B cell (primary cell): ENCODE data around the gene SEC22B. TPM values are rescaled to one million over a fixed set of nuclear protein-coding genes. Genes with fewer than 3 reads are reported as not detected.
A peak's percentile ranks its signal among the peaks of the same experiment; 100 is the strongest.
"Not testable (repeated sequence)": the region's sequence is repeated elsewhere in the genome, so short reads cannot be mapped to it uniquely, and the experiment has no call there.

Experiments used
- ATAC-seq: fragments of 200-7000 bp; cut with Tn5 transposase; one replicate; pipeline ENCODE4 v1.10.0; 2021; ENCODE audit warnings: low read depth, mild to moderate bottlenecking, moderate number of reproducible peaks, moderate library complexity
- CTCF ChIA-PET: fragments of 350-600 bp; sonication (Branson Sonifier 250); formaldehyde crosslinking; loops from one replicate; lab custom pipeline; 2021; ENCODE audit warnings: antibody characterized with exemption, inconsistent platforms; lab: Charles Lee
- POLR2A ChIA-PET: fragments of 350-600 bp; sonication (Branson Sonifier 250); formaldehyde crosslinking; loops from one replicate; lab custom pipeline; 2021; ENCODE audit warnings: antibody characterized with exemption; lab: Charles Lee
- DNase-seq: peaks from one replicate; pipeline ENCODE4 v3.0.0; 2013
- H2AFZ ChIP-seq: 2 replicates; pipeline ENCODE4 v1.6.1; 2012; ENCODE audit warnings: mild to moderate bottlenecking, low read depth, low read length; ENCODE audit not compliant: insufficient read depth, poor library complexity, severe bottlenecking
- H3K27ac ChIP-seq, 2 donors: 1 replicate in 1 of 2; 2 replicates in 1 of 2; pipeline ENCODE4 v1.5.1; 2012 to 2013; ENCODE audit warnings: low read length in 2 of 2, mild to moderate bottlenecking in 2 of 2, moderate library complexity in 1 of 2
- H3K27me3 ChIP-seq, 4 experiments: fragments of 200-600 bp in 1 of 4; sonication (generic) in 1 of 4; replicated peaks in 1 of 4; 1 replicate in 2 of 4; 2 replicates in 2 of 4; pipeline versions ENCODE4 v1.6.1 to v1.7.0; 2013 to 2016; ENCODE audit warnings: low read length in 3 of 4, mild to moderate bottlenecking in 2 of 4, mixed read lengths in 1 of 4, moderate library complexity in 1 of 4; ENCODE audit not compliant: insufficient read depth in 4 of 4, control insufficient read depth in 3 of 4; ENCODE audit errors: control extremely low read depth in 1 of 4
- H3K36me3 ChIP-seq, 2 experiments: replicated peaks in 1 of 2; 1 replicate in 1 of 2; 2 replicates in 1 of 2; pipeline versions ENCODE4 v1.6.1 to v1.7.1; 2013; ENCODE audit warnings: low read length in 1 of 2; ENCODE audit not compliant: insufficient read depth in 2 of 2, control insufficient read depth in 1 of 2; ENCODE audit errors: control extremely low read depth in 1 of 2, extremely low read depth in 1 of 2
- H3K4me1 ChIP-seq, 2 donors: fragments of 200-600 bp in 1 of 2; sonication (generic) in 1 of 2; 1 replicate in 1 of 2; 2 replicates in 1 of 2; pipeline versions ENCODE4 v1.5.1 to v1.6.1; 2013 to 2017; ENCODE audit warnings: low read length in 2 of 2; ENCODE audit not compliant: control insufficient read depth in 2 of 2, insufficient read depth in 2 of 2
- H3K4me2 ChIP-seq: replicated peaks from 2 replicates; pipeline ENCODE3; 2012; ENCODE audit warnings: mild to moderate bottlenecking, low read depth, low read length; ENCODE audit not compliant: poor library complexity, severe bottlenecking
- H3K4me3 ChIP-seq, 5 experiments: fragments of 200-600 bp in 1 of 5; sonication (generic) in 1 of 5; 1 replicate in 3 of 5; 2 replicates in 2 of 5; pipeline versions ENCODE4 v1.5.1 to v1.7.0; 2011 to 2016; ENCODE audit warnings: low read length in 4 of 5, mild to moderate bottlenecking in 4 of 5, low read depth in 2 of 5, control low read depth in 1 of 5, moderate library complexity in 1 of 5; ENCODE audit not compliant: insufficient read depth in 1 of 5; ENCODE audit errors: control extremely low read depth in 1 of 5, extremely low read depth in 1 of 5
- H3K79me2 ChIP-seq: fragments of 200-600 bp; sonication (generic); one replicate; pipeline ENCODE4 v1.6.0; 2016; ENCODE audit warnings: low read length; ENCODE audit not compliant: control insufficient read depth, insufficient read depth
- H3K9ac ChIP-seq: fragments of 200-600 bp; sonication (generic); 2 replicates; pipeline ENCODE4 v1.6.1; 2017; ENCODE audit warnings: mild to moderate bottlenecking, low read length, moderate library complexity
- H3K9me3 ChIP-seq, 3 donors: one replicate each; pipeline versions ENCODE4 v1.6.1 to v1.7.1; 2013; ENCODE audit warnings: low read length in 2 of 3; ENCODE audit not compliant: control insufficient read depth in 2 of 3, insufficient read depth in 1 of 3; ENCODE audit errors: control extremely low read depth in 1 of 3
- H4K20me1 ChIP-seq: 2 replicates; pipeline ENCODE4 v1.6.0; 2012; ENCODE audit warnings: mild to moderate bottlenecking, low read length; ENCODE audit not compliant: insufficient read depth, control insufficient read depth, poor library complexity, severe bottlenecking
- H3K27ac Mint-ChIP-seq: one replicate; pipeline ENCODE4 v1.8.0; 2021; ENCODE audit warnings: mixed read lengths
- H3K27me3 Mint-ChIP-seq: one replicate; pipeline ENCODE4 v1.8.0; 2021; ENCODE audit warnings: mixed read lengths
- H3K4me1 Mint-ChIP-seq: one replicate; pipeline ENCODE4 v1.8.0; 2021; ENCODE audit warnings: mixed read lengths
- H3K4me3 Mint-ChIP-seq: one replicate; pipeline ENCODE4 v1.8.0; 2021; ENCODE audit warnings: mixed read lengths
- H3K9me3 Mint-ChIP-seq: one replicate; pipeline ENCODE4 v1.8.0; 2022; ENCODE audit warnings: mixed read lengths; ENCODE audit not compliant: insufficient read depth
- WGBS: methylation state at CpG from one replicate; pipeline ENCODE4 v1.1.5; 2013; ENCODE audit warnings: missing lambda C conversion rate; ENCODE audit not compliant: insufficient coverage; 5-methylcytosine and 5-hydroxymethylcytosine counted together
- intact Hi-C: fragments of 100-400 bp; cut with micrococcal nuclease; formaldehyde crosslinking; loops from one replicate; pipeline ENCODE4 v1.10.0; 2022
- polyA plus RNA-seq: library from polyadenylated mRNA; depleted of rRNA; stranded (reverse); fragments of >200 nt; gene quantifications from 2 replicates; pipeline ENCODE4 v1.2.3, GENCODE V29; 2012
- total RNA-seq, 2 donors: library from RNA; stranded (reverse); fragments of 120-200 nt in 1 of 2; gene quantifications; 1 replicate in 1 of 2; 2 replicates in 1 of 2; pipeline versions ENCODE4 v1.2.3 to v1.2.4, GENCODE V29; 2013 to 2022
- TF ChIP-seq, protein P1 (sequence below): fragments of 200-600 bp; IDR thresholded peaks from one replicate; pipeline ENCODE4 v1.8.0; 2022; ENCODE audit warnings: antibody characterized with exemption, mild to moderate bottlenecking

SEC22B gene
- total and polyA plus RNA-seq, 2 donors (not counting 1 experiment from before 2014, with no cell fraction given): 6.5 to 33.0 TPM

DNA sequence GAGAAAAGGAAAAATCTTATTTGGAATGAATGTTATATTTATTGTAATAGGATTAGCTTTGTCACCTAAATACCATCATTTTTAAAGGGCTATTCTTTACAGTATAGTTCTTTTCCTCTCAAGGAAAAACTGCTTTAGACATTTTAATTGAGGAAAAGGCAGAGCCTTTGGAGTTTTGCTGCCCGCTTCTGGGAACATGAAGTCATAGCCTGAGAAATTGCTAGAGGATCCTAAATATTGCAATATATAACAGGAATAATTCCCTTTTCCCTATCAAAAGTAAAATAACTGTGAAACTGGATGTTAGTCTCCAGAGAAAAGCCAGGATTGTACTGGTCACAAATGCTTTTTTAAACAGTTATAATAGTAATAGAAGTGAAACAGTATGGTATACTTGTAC is 30.5 kb downstream of the SEC22B start:
- H3K4me1 ChIP-seq: peaks cover 9 to 21% of the 10 kb centered on the region in 2 donors
- DNase-seq, H3K36me3 ChIP-seq, H3K9me3 ChIP-seq, CTCF ChIA-PET, H3K4me2 ChIP-seq, H3K4me3 Mint-ChIP-seq, H3K9me3 Mint-ChIP-seq, H2AFZ ChIP-seq, H4K20me1 ChIP-seq, H3K9ac ChIP-seq, H3K27ac Mint-ChIP-seq, H3K27me3 ChIP-seq, ATAC-seq, H3K4me3 ChIP-seq, POLR2A ChIA-PET, H3K27ac ChIP-seq, H3K27me3 Mint-ChIP-seq, H3K79me2 ChIP-seq: not testable (repeated sequence)
- WGBS: no CpG with 5 or more reads among the region's 1 CpG
- peaks cover 21% of the 10 kb centered on the region for H3K4me1 Mint-ChIP-seq
- TF ChIP-seq, protein P1, sequence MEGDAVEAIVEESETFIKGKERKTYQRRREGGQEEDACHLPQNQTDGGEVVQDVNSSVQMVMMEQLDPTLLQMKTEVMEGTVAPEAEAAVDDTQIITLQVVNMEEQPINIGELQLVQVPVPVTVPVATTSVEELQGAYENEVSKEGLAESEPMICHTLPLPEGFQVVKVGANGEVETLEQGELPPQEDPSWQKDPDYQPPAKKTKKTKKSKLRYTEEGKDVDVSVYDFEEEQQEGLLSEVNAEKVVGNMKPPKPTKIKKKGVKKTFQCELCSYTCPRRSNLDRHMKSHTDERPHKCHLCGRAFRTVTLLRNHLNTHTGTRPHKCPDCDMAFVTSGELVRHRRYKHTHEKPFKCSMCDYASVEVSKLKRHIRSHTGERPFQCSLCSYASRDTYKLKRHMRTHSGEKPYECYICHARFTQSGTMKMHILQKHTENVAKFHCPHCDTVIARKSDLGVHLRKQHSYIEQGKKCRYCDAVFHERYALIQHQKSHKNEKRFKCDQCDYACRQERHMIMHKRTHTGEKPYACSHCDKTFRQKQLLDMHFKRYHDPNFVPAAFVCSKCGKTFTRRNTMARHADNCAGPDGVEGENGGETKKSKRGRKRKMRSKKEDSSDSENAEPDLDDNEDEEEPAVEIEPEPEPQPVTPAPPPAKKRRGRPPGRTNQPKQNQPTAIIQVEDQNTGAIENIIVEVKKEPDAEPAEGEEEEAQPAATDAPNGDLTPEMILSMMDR: peak; percentile 61
- intact Hi-C loops: loop anchor here (5.0 kb wide), 1 partner anchor 199 kb away; no protein-coding TSS in a partner anchor

DNA sequence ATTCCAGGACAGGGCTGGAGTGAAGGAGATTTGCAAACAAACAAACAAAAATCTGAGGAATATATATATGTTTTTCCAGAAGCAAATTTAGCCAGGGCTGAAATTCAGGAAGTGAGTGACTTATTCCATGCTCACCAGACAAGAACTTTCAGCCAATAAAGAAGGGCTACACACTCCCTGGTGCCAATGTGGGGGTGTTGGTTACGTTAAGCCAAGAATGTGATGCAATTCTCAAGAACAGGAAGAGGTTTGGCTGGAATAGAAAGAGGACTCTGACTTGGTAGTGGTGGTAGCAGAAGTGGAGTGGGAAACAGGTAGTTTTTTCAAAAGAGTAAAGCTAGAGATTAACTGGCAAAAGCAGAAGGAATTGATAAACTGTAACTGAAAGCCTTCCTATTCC is 31.7 kb downstream of the SEC22B start:
- no CpG with 5 or more reads among the region's 1 CpG for WGBS
- DNase-seq, H3K4me3 Mint-ChIP-seq, H3K4me3 ChIP-seq, H3K27ac Mint-ChIP-seq, H3K9me3 ChIP-seq, POLR2A ChIA-PET, H3K27ac ChIP-seq, H3K79me2 ChIP-seq, CTCF ChIA-PET, H3K4me2 ChIP-seq, H3K27me3 Mint-ChIP-seq, H4K20me1 ChIP-seq, H3K27me3 ChIP-seq, H3K9ac ChIP-seq, H3K36me3 ChIP-seq, ATAC-seq, H2AFZ ChIP-seq, H3K9me3 Mint-ChIP-seq: not testable (repeated sequence)
- peaks cover 20% of the 10 kb centered on the region for H3K4me1 Mint-ChIP-seq
- peaks cover 9 to 21% of the 10 kb centered on the region in 2 donors for H3K4me1 ChIP-seq
- intact Hi-C loops: loop anchor here (5.0 kb wide), 1 partner anchor 197 kb away; no protein-coding TSS in a partner anchor

DNA sequence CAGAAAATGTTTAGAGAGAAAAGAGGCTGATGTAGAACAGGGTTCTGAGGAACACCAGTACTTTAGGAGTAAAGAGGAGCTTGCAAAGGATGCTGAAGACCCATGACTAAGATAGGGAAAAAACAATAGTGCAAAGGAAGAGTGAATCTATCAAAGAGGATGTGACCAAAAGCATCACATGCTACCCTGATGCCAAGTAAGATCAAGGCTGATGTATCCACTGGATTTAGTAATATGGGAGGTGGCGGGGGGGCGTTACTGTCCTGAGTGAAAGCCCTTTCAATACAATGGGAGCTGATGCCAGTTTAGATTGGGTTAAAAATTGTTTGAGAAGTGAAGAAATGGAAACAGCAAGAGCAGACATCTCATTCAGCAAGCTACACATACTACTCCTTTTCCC is 32.2 kb downstream of the SEC22B start:
- H3K27ac ChIP-seq, H2AFZ ChIP-seq, intact Hi-C loops: not testable (repeated sequence)

More for the DNA sequence above, 32.2 kb downstream of the SEC22B start:
- H3K36me3 ChIP-seq, DNase-seq, H3K9me3 Mint-ChIP-seq, H3K4me3 ChIP-seq, H3K27me3 ChIP-seq, H3K4me2 ChIP-seq, CTCF ChIA-PET, H3K79me2 ChIP-seq, ATAC-seq, POLR2A ChIA-PET, H3K9me3 ChIP-seq, H4K20me1 ChIP-seq, H3K9ac ChIP-seq, H3K27me3 Mint-ChIP-seq, H3K4me3 Mint-ChIP-seq, H3K27ac Mint-ChIP-seq: not testable (repeated sequence)
- peaks cover 17% of the 10 kb centered on the region for H3K4me1 Mint-ChIP-seq
- peaks cover 9 to 21% of the 10 kb centered on the region in 2 donors for H3K4me1 ChIP-seq
- WGBS: no CpG with 5 or more reads among the region's 2 CpGs
